Stimulated activated naive CD8-positive, alpha-beta T cell treated with anti-CD3 and anti-CD28 coated beads, Interleukin-15, amount 100 ng/mL, for 72 hours (primary cell): Measurements from ENCODE around the gene KAZN.

Experiments used
- ATAC-seq: fragments of 150-1000 bp; cut with Tn5 transposase; 2 replicates; pipeline ENCODE4 v1.10.0; 2021; ENCODE audit warnings: mild to moderate bottlenecking, moderate library complexity
- DNase-seq, 2 donors: peaks; one replicate each; pipeline ENCODE4 v3.0.0; 2021 to 2022
- H3K27ac Mint-ChIP-seq, 2 donors: one replicate each; pipeline ENCODE4 v1.8.0; 2022; ENCODE audit warnings: mild to moderate bottlenecking in 2 of 2, mixed read lengths in 2 of 2, moderate library complexity in 2 of 2
- H3K27me3 Mint-ChIP-seq: one replicate; pipeline ENCODE4 v1.8.0; 2022; ENCODE audit warnings: mixed read lengths
- H3K4me1 Mint-ChIP-seq: one replicate; pipeline ENCODE4 v1.8.0; 2022; ENCODE audit warnings: mild to moderate bottlenecking, mixed read lengths
- H3K4me3 Mint-ChIP-seq, 2 donors: one replicate each; pipeline ENCODE4 v1.8.0; 2022; ENCODE audit warnings: mild to moderate bottlenecking in 2 of 2, mixed read lengths in 2 of 2, moderate library complexity in 1 of 2
- H3K9me3 Mint-ChIP-seq, 2 donors: one replicate each; pipeline ENCODE4 v1.8.0; 2022; ENCODE audit warnings: mixed read lengths in 2 of 2

Gene KAZN

DNA sequence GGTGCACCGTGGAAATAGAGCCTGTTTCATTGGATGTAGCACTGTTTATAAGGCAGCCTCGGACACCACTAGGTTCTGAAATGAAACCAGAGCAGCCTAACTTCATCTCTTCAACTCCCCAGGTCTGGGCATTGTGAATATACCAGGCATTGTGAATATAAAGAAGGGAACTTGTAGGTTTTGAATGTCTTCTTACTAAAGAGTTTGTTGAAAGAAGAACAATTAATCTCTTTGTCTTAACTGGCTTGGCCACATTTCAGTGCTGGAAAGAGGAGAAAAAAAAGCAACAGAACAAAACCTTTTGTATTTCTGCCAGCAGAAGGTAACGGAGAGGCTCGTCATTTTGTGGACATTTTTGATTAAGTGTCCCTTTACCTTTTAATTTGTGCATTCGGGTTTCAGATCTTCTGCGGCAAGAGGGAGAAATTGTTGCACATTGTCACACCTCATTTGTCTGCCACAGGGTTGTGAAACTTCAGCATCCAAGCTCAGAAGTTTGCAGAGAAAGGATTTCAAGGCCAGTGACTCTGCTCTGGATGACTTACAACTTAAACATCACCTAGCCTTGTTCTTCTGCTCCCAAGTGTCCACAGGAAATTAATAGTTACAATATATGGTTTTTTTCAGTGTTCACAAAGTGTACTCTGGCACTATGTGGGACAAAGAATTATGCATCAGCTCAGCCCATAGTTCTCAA is 158.3 kb downstream of the KAZN start:
- peaks cover 17% of the 10 kb centered on the region for H3K27me3 Mint-ChIP-seq
- H3K27ac Mint-ChIP-seq: no peak overlapping the region
- no peak overlapping the region for H3K4me3 Mint-ChIP-seq
- no peaks in the 10 kb centered on the region for H3K4me1 Mint-ChIP-seq
- no peaks in the 10 kb centered on the region for H3K9me3 Mint-ChIP-seq
- DNase-seq (no peak), ATAC-seq (no peak)

DNA sequence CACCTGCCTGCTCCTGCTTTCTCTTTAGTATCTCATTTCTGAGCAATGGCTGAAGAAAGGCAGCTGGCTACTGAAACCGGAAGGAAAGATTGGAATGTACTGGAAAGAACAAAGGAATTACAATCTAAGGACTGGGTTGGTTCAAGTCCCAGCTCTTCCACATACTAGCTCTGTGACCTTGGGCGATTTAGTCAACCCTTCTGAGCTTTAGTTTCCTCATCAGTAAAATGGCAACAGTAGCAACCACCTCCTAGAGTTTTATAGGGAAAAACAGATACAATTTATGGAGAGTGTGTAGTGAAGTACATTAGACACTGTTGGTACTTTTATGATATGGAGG is 158.8 kb downstream of the KAZN start:
- Mint-ChIP-seq H3K9me3 (no peaks in the 10 kb centered on the region), H3K4me1 (no peaks in the 10 kb centered on the region), H3K27me3 (peaks cover 22% of the 10 kb centered on the region), H3K27ac (no peak overlapping the region), H3K4me3 (no peak overlapping the region)
- no peak for DNase-seq
- ATAC-seq: no peak

DNA sequence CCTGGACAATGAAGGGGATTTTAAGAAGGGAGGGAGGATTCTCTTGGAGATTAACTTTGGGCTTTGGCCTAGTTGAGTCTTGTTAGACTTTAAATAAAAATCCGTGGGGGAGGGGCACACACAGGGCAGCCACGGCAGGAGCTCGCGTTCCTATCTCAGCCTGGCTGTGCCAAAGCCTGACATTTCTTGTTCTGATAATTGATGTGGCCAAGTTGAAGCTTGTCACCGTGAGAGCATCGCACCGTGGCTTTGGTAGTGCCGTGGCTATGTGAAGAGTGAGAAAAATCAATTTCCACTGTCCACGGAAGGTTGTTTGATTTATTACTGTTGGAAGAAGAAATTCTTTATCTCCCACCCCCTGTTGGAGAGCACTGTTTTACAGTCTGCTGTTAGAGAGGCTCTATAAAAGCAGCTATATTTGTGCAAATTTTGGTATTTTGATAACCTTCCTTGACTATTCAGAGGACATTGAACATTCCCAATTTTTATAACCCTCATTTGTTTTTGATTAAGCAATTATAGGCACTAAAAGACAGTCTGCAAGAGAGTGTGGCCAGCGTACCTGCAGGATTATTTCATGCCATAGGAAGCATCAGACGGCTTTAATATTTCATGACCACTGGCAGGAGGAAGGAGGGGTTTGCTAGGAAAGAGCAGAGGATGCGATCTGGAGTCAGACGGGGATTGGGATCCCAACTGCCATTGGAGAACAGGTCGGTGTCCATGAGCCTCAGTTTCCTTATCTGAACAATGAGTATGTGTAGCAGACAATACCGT is 160.7 kb downstream of the KAZN start:
- Mint-ChIP-seq H3K4me3 (no peak overlapping the region), H3K27me3 (peaks cover 23% of the 10 kb centered on the region), H3K27ac (no peak overlapping the region), H3K4me1 (no peaks in the 10 kb centered on the region), H3K9me3 (no peaks in the 10 kb centered on the region)
- DNase-seq (no peak), ATAC-seq (no peak)

DNA sequence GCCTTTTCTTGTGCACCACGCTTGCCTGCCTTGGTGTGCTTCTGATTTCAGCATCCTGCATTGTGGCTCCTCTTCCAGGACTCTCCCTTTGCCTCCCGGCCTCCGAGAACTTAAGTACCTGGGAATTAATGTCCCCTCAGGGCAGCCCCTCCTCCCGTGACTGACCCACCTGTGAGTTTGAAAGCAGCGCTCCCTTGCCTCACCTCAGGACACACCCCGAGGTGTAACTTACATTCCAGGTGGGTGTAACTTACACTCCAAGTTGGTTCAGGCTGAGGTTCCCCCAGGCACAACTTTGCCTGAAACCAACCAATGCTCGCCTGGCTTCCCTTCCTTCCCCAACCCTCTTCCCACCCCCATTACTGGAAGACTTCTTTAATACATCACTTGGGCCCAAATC is 161.4 kb downstream of the KAZN start:
- Mint-ChIP-seq H3K4me3 (no peak overlapping the region), H3K4me1 (no peaks in the 10 kb centered on the region), H3K27ac (peak overlapping the region in 1 of 2 donors; percentile 85), H3K27me3 (peaks cover 23% of the 10 kb centered on the region), H3K9me3 (no peaks in the 10 kb centered on the region)
- DNase-seq (no peak), ATAC-seq (no peak)

DNA sequence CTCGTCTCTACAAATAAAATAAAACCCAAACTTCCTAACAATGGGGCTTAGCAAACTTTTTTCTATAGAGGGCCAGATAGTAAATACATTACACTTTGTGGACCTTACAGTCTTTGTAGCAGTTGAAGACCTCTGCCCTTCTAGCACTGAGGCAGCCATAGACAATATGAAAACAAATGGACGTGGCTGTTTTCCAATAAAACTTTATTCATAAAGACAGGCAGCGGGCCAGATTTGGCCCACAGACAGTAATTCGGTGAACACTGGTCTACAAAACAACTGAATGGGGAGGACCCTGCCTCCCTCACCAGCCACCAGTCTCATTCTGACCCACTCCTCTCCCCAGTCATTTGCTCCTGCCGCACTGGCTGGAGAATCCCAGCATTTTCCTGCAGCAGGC is 162.3 kb downstream of the KAZN start:
- no peak overlapping the region for H3K4me3 Mint-ChIP-seq
- no peak overlapping the region for H3K27ac Mint-ChIP-seq
- H3K27me3 Mint-ChIP-seq: peaks cover 26% of the 10 kb centered on the region
- ATAC-seq: no peak
- DNase-seq: no peak
- no peaks in the 10 kb centered on the region for H3K4me1 Mint-ChIP-seq
- no peaks in the 10 kb centered on the region for H3K9me3 Mint-ChIP-seq

DNA sequence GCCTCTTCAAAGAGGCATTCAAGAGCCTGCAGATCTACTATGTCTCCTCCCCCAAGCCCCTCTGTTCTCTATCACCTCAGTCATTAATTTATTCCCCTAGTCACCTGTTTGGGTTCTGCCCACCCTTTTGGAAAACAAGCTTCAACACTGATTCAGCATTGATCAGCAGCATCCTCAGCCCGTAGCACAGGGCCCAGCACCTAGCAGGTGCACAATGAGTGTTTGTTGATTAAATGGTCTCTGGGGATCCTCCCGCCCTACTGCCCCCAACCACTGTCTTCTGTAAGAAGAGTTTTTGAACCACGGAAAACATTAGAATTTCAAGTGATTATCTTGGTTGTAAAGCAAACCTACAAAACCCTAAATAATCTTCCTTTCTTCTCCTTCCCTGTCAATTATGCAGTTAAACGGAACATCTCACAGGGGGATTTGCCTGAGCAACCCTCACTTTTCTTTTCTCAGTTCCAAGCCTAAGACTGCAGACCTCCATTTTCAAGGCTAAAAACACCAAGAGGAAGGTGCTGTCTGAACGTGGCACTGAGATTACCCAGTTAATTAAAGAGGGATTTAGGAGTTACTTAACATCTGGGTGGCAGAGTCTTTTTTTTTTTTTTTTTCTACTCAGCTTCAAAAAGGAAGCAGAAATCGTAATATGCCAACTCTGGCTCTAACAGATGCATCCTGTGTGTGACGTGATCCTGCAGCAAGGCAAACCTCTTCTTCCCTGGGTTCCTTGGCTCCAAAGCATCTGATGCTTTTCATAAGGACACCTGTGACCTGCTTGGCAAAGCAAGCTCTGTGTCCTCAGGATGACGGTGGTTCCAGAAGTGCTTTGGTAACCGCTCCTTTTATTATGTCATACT is 163.0 kb downstream of the KAZN start:
- H3K9me3 Mint-ChIP-seq: no peaks in the 10 kb centered on the region
- no peak overlapping the region for H3K4me3 Mint-ChIP-seq
- ATAC-seq (no peak), DNase-seq (no peak)
- peaks cover 33% of the 10 kb centered on the region for H3K27me3 Mint-ChIP-seq
- no peaks in the 10 kb centered on the region for H3K4me1 Mint-ChIP-seq
- no peak overlapping the region for H3K27ac Mint-ChIP-seq

DNA sequence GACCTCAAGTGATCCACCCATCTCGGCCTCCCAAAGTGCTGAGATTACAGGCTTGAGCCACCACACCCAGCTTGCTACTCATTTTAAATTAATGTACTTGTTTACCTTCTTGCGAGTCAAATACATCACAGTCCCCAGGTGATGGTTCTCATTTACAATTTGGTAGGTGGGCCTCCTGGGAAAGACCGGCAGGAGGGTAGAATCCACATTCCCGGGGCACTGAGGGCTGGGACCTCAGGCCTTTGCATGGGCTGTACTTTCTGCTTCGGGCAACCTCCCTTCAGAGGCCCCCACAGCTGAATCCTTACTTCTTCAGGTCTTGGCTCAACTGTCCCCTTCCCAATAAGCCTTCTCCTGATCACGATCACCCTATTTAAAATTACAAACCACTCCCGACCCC is 165.5 kb downstream of the KAZN start:
- H3K9me3 Mint-ChIP-seq: no peaks in the 10 kb centered on the region
- H3K27me3 Mint-ChIP-seq: peaks cover 33% of the 10 kb centered on the region
- no peak for ATAC-seq

DNA sequence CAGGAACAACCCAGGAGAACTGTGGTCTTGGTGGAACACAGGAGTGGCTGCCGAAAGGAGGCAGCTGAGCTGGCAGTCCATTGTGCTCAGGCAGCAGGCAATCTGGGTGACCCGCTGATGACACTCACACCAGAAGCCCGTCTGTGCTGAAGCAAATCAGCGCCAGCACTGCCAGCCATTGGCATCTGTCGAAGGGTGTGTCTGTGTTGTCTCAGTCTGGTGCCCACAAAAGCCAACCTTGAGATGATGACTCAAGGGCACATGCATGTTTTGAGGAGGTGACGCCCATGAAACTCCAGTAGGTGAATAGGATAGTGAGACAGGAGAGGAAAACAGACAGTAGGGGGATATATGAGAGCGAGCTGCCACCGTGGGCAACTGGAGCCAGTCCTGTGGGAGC is 167.3 kb downstream of the KAZN start:
- no peak for ATAC-seq
- Mint-ChIP-seq H3K9me3 (no peaks in the 10 kb centered on the region), H3K27ac (no peak overlapping the region), H3K4me3 (no peak overlapping the region), H3K4me1 (no peaks in the 10 kb centered on the region), H3K27me3 (peaks cover 26% of the 10 kb centered on the region)
- DNase-seq: no peak

More for the DNA sequence above, 165.5 kb downstream of the KAZN start:
- H3K4me1 Mint-ChIP-seq: no peaks in the 10 kb centered on the region
- H3K27ac Mint-ChIP-seq: no peak overlapping the region
- DNase-seq: no peak
- no peak overlapping the region for H3K4me3 Mint-ChIP-seq

DNA sequence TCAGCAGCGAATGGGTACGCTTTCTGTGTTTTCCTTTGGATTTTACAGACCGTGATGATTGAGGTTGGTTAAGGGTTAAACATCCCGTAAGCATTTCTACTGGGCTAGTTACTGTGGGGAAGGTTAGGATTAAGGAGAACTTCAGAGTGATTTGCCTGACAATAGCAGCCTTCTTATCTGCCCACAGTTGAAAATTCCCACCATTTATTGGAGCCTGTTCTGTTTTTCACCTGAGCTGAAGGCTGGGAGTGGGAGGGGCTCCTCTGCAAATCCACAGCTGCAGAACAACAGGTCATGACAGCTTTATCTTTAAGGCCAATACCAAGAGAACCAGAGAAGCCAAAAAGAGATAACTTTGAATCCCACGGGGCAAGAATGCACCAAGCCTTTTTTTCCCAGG is 168.6 kb downstream of the KAZN start:
- Mint-ChIP-seq H3K9me3 (no peaks in the 10 kb centered on the region), H3K4me1 (no peaks in the 10 kb centered on the region), H3K4me3 (no peak overlapping the region), H3K27me3 (peaks cover 13% of the 10 kb centered on the region), H3K27ac (no peak overlapping the region)
- no peak for ATAC-seq
- DNase-seq: no peak

DNA sequence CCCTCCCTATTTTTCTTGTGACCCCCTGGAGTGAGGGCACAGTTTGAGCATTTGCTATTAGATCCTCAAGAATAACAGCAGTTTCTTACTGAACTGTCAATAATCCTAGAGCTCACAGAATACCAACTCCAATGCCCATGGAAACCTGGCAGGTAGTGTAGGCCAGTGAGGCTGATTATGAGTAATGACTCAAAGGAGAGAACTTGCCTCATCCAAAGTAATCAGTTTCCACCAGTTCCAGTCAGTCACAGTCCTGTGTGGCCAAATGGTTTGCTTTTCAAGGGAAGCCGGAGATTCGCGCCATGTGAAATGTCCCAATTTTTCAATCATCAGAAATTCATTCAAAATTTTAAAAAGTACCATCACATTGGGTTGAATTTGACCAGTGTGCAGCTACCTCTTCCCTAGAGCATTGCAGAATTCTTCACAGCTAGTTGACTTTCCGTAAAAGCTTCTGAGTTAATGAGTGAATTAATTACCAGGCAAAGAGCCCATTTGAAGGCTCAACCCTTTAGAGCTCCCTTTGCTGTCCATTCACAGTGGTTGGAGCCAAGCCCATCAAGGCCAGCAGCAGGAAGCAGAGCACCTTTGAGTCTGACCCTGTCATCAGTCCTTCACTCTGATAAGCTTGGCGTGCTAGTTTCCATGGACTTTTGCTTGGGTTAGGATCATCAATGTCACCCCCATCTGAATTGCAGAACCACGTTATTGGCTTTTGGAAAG is 170.3 kb downstream of the KAZN start:
- no peak for ATAC-seq
- Mint-ChIP-seq H3K4me3 (no peak overlapping the region), H3K27me3 (peaks cover 10% of the 10 kb centered on the region), H3K4me1 (no peaks in the 10 kb centered on the region), H3K27ac (no peak overlapping the region), H3K9me3 (no peaks in the 10 kb centered on the region)
- no peak for DNase-seq

DNA sequence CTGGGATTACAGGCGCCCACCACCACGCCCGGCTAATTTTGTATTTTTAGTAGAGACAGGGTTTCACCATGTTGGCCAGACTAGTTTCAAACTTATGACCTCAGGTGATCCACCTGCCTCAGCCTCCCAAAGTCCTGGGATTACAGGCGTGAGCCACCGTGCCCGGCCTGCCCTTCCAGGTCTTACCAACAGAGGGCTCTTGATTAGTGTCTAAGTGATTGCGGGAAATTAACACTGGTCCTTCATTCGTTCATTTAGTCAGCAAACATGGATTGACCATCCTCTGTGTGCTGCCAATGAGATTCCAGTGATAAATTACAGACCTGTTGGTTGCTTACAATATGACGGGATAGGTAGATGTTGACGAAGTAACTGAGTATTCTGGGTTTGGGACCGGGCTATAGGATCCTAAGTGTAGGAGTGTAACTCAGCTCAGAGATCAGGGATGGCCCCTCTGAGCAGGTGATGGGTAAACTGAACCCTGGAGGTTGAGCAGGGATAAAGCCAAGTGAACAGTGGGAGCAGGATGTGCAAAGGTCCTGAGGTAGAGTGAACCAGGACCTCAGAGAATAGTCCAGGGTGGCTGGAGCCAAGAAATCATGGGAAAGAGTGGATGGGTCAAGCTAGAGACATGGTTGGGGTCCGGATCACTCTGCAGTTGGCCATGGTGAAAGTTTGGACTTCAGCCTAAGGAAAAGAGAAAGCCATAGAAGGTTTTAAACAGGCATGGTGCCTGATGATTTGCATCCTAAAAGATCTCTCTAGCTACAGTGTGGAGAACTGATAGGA is 171.2 kb downstream of the KAZN start:
- no peak overlapping the region for H3K4me3 Mint-ChIP-seq
- DNase-seq (no peak), ATAC-seq (no peak)
- no peaks in the 10 kb centered on the region for H3K9me3 Mint-ChIP-seq
- peaks cover 10% of the 10 kb centered on the region for H3K27me3 Mint-ChIP-seq
- peak overlapping the region in 1 of 2 donors; percentile 34 for H3K27ac Mint-ChIP-seq
- H3K4me1 Mint-ChIP-seq: no peaks in the 10 kb centered on the region

DNA sequence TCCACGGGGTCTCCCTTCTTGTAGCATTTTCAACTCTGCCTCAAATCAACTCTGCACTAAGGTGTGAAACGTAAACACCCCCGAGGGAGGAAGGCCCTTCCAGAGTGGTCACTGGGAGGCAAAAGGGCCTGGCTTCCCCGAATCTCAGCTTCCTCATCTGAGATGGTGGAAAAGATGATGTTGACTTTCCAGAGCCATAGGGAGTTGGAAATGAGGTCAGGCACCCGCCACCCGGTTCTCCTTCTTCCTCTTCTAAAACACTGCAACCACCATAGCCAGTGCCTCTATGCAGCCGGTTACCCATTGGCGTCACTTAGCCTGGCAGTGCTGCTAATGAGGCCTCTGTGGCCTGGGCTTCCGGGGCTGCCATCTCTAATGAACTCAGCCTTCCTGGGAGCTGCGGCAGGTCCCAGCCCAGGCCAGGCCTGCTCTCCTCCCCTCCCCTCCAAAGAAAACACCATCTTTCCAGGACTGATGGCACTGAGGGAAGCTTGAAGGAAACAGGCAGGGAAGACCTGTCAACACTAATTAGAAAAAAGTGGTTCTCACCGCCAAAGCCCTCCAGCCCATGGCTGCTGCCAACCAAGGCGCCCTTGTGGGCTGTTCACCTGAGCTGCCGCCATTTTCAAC is 175.0 kb downstream of the KAZN start:
- DNase-seq (no peak), ATAC-seq (no peak)
- H3K4me3 Mint-ChIP-seq: no peak overlapping the region
- peak overlapping the region in 1 of 2 donors; percentile 74 for H3K27ac Mint-ChIP-seq
- no peaks in the 10 kb centered on the region for H3K9me3 Mint-ChIP-seq
- H3K27me3 Mint-ChIP-seq: no peaks in the 10 kb centered on the region
- no peaks in the 10 kb centered on the region for H3K4me1 Mint-ChIP-seq

DNA sequence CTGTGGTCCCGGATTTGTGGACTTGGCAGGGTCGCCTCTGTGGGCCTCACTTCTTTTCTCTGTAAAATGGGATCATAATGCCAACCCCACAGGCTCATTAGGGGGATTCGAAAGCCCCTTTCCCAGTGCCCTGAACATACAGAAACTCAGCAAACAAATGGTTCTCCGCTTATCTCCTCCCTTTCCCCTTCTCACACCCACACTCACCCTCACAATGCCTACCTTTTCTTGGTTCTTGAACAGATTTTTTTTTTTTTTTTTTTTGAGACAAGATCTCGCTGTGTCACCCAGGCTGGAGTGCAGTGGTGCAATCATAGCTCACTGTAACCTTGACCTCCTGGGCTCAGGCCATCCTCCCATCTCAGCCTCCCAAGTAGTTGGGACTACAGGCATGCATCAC is 175.7 kb downstream of the KAZN start:
- Mint-ChIP-seq H3K9me3 (no peaks in the 10 kb centered on the region), H3K4me1 (no peaks in the 10 kb centered on the region), H3K4me3 (no peak overlapping the region), H3K27me3 (peaks cover 6% of the 10 kb centered on the region), H3K27ac (no peak overlapping the region)
- DNase-seq (no peak), ATAC-seq (no peak)

DNA sequence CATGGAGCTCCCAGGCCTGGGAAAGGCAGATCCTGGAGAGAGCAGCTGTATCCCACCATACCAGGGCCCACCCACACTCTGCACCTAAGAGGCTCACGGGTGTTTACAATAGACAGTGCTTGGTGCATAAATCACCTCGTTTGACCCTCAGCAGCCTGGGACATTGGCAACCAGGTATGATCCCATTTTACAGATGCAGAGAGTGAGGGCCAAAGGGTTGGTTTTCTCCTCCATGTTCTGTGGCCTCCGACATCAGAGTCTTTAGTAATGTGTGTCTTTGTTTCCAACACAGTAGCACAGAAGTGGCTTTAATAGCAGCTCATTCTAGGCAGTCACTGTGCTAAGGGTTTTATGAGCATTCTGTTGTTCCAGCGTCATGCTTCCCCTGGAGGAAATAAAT is 176.5 kb downstream of the KAZN start:
- H3K4me1 Mint-ChIP-seq: no peaks in the 10 kb centered on the region
- H3K27ac Mint-ChIP-seq: no peak overlapping the region
- peaks cover 9% of the 10 kb centered on the region for H3K27me3 Mint-ChIP-seq
- H3K4me3 Mint-ChIP-seq: no peak overlapping the region
- DNase-seq: no peak
- H3K9me3 Mint-ChIP-seq: no peaks in the 10 kb centered on the region
- ATAC-seq: no peak
